Body of pancreas (tissue), 4 donors: ENCODE results near the gene TBL1XR1.

Experiments
- POLR2A ChIP-seq, 3 donors: fragments of 450-650 bp; IDR thresholded peaks; one replicate each; pipeline ENCODE4 v1.6.1; 2016; ENCODE audit warnings: antibody characterized with exemption in 3 of 3, mild to moderate bottlenecking in 2 of 3
- TF ChIP-seq, protein P1 (sequence below), 7 experiments: fragments of 450-650 bp in 4 of 7; fragments of 200-600 bp in 3 of 7; sonication (generic) in 3 of 7; IDR thresholded peaks; one replicate each; pipeline ENCODE4 v1.5.1; 2016 to 2019; ENCODE audit warnings: antibody characterized with exemption in 7 of 7

DNA sequence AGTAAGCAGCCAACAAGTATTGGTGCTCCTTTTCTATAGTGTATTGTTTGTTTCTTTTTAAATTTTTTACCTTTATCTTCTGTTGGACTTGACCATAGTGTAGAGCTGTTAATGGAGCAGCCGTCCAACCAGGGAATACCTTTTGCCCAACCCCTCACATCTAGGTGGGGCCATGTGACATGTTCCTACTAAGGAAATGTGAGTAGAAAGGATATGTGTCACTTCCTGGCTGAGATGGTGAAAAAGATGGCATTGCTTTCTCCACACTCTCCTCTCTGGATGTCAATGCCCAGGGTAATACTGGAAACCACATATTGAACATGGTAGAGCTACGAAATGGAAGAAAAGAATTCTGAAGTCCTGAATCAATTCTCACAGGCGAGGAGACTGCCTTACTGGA is 218.8 kb downstream of the TBL1XR1 start:
- TF ChIP-seq, protein P1, sequence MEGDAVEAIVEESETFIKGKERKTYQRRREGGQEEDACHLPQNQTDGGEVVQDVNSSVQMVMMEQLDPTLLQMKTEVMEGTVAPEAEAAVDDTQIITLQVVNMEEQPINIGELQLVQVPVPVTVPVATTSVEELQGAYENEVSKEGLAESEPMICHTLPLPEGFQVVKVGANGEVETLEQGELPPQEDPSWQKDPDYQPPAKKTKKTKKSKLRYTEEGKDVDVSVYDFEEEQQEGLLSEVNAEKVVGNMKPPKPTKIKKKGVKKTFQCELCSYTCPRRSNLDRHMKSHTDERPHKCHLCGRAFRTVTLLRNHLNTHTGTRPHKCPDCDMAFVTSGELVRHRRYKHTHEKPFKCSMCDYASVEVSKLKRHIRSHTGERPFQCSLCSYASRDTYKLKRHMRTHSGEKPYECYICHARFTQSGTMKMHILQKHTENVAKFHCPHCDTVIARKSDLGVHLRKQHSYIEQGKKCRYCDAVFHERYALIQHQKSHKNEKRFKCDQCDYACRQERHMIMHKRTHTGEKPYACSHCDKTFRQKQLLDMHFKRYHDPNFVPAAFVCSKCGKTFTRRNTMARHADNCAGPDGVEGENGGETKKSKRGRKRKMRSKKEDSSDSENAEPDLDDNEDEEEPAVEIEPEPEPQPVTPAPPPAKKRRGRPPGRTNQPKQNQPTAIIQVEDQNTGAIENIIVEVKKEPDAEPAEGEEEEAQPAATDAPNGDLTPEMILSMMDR (IDR thresholded peaks at IDR 0.05), result no peak
- no peak for TF ChIP-seq POLR2A (IDR thresholded peaks at IDR 0.05)
